Cardiac fibroblast (primary cell): ENCODE measurements around the gene TP73.

Experiments used
- DNase-seq, 2 donors: peaks; one replicate each; pipeline versions ENCODE4 v3.0.0 to v3.0.0-alpha.2; 2010; ENCODE audit warnings: low read depth in 2 of 2
- H3K4me3 ChIP-seq, 2 donors: replicated peaks in 1 of 2; 1 replicate in 1 of 2; 2 replicates in 1 of 2; pipeline ENCODE4 v1.5.1; 2011; ENCODE audit warnings: low read depth in 2 of 2, low read length in 2 of 2, mild to moderate bottlenecking in 2 of 2, moderate library complexity in 1 of 2
- TF ChIP-seq, protein P1 (sequence below): IDR thresholded peaks from one replicate; pipeline ENCODE4 v1.5.1; 2011; ENCODE audit warnings: low read depth, mild to moderate bottlenecking, low read length, inconsistent platforms

Gene TP73

DNA sequence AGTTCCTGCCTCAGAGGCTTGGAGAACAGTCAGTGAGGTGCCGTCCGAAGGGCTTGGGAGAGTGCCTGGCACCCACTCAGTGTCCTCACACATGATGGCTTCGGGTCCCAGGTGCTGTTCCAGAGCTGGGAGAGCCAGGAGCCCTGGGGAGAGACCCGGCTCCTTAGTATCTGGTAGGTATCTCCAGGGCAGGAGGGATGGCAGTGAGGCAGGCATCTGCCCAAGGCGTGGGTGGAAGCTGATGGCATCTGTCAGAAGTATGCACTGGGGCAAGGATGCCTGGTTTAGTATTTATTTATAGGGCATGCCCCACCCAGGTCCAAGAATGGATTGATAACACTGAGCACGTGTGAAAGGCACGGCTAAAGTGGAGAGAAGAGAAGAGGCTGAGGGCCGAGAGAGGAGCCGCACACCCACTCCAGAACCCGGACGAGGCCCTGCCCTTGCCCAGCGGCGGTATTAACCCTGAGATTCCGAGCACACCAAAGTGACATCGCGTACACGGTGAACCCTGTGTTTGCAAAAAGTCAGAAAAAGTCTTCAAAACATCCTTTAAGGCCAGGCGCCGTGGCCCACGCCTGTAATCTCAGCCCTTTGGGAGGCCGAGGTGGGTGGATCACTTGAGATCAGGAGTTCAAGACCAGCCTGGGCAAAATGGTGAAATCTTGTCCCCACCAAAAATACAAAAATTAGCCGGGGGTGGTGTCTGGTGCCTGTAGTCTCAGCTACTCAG lies 2.4 kb downstream of the TP73 start:
- DNase-seq = no peak
- TF ChIP-seq, protein P1, sequence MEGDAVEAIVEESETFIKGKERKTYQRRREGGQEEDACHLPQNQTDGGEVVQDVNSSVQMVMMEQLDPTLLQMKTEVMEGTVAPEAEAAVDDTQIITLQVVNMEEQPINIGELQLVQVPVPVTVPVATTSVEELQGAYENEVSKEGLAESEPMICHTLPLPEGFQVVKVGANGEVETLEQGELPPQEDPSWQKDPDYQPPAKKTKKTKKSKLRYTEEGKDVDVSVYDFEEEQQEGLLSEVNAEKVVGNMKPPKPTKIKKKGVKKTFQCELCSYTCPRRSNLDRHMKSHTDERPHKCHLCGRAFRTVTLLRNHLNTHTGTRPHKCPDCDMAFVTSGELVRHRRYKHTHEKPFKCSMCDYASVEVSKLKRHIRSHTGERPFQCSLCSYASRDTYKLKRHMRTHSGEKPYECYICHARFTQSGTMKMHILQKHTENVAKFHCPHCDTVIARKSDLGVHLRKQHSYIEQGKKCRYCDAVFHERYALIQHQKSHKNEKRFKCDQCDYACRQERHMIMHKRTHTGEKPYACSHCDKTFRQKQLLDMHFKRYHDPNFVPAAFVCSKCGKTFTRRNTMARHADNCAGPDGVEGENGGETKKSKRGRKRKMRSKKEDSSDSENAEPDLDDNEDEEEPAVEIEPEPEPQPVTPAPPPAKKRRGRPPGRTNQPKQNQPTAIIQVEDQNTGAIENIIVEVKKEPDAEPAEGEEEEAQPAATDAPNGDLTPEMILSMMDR = no peak
- no peak overlapping the region for H3K4me3 ChIP-seq

DNA sequence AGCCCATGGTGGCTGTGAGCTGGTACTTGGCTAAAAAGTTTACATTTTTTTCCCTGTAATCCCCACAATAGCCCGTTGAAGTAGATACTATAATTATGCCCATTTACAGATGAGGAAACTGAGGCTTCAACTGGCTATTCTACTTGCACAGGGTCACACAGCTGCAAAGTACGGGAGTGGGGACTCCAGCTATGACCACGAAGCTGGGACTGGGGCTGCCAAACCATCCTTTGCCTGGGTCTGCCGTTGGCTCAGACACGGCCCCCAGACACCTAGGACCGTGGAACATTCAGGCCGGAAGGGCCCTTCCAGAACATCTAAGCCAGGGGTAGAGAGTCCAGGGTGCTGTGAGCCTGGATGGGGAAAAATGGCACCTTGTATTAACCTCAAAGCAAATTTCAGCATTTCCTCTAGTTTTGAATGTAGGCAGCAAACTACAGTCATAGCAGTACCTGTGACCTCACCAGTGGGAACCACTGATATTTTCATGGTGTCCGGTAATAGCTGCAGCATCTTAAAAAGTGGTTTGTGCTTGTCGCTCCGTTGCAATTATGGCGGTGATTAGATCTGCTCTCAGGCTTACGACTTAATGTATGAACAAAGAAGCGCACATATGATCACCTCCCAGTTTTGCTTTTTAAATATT lies 4.3 kb downstream of the TP73 start:
- H3K4me3 ChIP-seq = no peak overlapping the region
- TF ChIP-seq, protein P1 = no peak
- DNase-seq = no peak

DNA sequence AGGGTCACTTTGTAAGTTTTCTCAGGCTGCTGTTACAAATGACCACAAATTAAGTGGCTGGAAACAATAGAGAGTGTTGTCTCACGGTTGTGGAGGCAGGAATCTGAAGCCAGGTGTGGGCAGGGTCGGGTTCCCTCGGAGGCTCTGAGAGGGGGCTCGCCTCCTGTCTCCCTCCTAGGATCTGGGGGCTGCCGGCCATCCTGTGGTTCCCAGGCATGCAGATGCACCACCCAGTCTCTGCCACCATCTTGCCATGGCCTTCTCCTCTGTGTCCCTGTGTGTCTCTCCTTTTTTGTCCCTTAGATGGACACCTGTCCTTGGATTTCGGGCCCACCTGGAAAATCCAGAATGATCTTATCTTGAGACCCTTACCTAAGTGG lies 4.8 kb downstream of the TP73 start:
- DNase-seq = no peak
- TF ChIP-seq, protein P1 = no peak
- no peak overlapping the region for H3K4me3 ChIP-seq

DNA sequence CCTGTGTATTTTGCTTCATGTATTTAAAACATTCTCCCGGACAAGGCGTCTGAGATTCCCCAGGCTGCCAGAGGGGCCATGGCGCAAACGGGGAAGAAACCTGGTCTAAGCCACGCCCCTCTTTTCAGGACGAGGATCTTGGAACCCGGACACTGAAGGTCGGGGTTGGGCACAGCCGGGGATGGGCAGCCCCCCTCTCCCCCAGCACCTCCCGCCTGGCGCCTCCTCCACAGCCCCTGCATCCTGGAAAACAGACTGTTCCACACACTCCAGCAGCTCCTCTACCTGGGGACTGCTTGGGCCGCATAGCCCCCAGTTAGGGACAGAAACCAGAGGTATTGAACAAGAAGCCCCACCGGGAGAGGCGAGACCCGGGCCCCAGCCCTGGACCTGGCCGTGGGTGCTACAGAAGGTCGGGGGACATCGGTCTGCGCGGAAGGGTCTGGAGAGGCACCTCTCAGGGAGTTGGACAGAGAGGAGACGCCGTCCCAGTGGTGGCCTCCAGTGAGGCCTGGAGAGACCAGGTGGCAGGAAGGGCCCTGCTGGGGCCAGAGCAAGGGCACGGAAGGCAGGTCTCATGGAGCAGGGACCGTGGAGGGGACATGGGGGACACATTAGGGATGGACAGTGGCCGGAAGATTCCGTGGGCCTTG lies 5.4 kb downstream of the TP73 start:
- TF ChIP-seq, protein P1 = no peak
- no peak overlapping the region for H3K4me3 ChIP-seq
- no peak for DNase-seq

DNA sequence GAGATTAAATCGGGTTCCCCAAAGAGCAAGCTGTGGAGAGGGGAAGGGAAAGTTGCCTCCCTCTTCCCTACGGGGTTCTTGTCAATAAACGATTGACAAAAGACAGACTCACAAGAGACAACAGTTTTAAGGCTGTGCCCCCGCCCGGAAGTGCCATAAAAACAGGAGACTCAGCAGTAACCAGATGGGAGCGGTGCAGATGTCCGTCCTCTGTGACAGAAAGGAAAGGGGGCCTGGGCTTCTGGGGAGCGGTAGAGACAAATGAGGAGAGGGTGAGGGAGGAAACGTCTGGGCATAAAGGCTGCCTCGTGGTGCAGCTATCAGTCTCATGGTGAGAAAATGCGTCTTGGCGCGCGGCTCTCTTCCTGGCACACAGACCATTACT lies 5.9 kb downstream of the TP73 start:
- DNase-seq = no peak
- no peak overlapping the region for H3K4me3 ChIP-seq
- TF ChIP-seq, protein P1 = no peak

DNA sequence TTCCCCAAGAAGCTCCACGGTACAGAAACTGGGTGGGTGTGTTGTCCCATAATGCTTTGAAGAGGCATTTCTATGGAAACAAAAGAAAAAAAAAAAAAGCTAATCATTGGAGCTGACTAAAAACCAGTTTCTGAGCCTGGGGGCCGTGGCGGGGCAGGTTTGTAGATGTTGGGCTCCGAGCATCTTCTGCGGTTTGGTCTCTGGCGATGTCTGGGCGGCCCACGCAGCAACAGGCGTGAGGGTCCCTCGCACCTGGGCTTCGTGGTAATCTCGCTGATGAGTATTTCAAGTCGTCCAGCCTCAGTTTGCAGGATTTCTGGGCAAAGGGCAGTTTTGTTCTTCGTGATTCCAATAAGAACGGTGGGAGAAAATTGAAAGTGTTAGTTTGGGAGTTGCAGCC lies 6.8 kb downstream of the TP73 start:
- no peak overlapping the region for H3K4me3 ChIP-seq
- no peak for DNase-seq
- TF ChIP-seq, protein P1 = no peak
